HepG2 (cell line): ENCODE data around the gene ACACA. TPM values are rescaled to one million over a fixed set of nuclear protein-coding genes. Genes with fewer than 3 reads are reported as not detected.

Experiments
- ATAC-seq: fragments of 200-7000 bp; cut with Tn5 transposase; 3 replicates; pipeline ENCODE4 v1.9.1; 2020; ENCODE audit warnings: mild to moderate bottlenecking, moderate library complexity
- BruUV-seq: library from RNA; stranded (reverse); fragments of 400-500 nt; replicated peaks from 2 replicates; lab custom pipeline; 2021; lab: Mats Ljungman, UMichigan
- CTCF ChIA-PET: fragments of 300-600 bp; formaldehyde crosslinking; extraction: SDS; loops from one replicate; lab custom pipeline; 2021; ENCODE audit warnings: low total read pairs, inconsistent platforms, low intra/inter-chr PET ratio; lab: Yijun Ruan, JAX
- POLR2A ChIA-PET: fragments of 350-600 bp; sonication (Branson Sonifier 250); formaldehyde crosslinking; loops from one replicate; lab custom pipeline; 2020; ENCODE audit warnings: antibody characterized with exemption, inconsistent platforms; lab: Yijun Ruan, JAX
- DNase-seq: peaks from one replicate; pipeline ENCODE4 v3.0.0-alpha.2; 2015; ENCODE audit warnings: low spot score
- FAIRE-seq: peaks from 3 replicates; lab custom pipeline; 2011; peaks lifted over from hg19 to GRCh38; lab: Jason Lieb, UNC
- H2AFZ ChIP-seq: one replicate; pipeline ENCODE4 v1.6.1; 2011; ENCODE audit warnings: low read length, inconsistent platforms
- H3K27ac ChIP-seq: fragments of 300-600 bp; 3 replicates; pipeline ENCODE4 v1.8.0; 2011; ENCODE audit warnings: mixed run types, mild to moderate bottlenecking, mixed read lengths, low read length, inconsistent platforms; ENCODE audit not compliant: insufficient read depth; ENCODE audit errors: extremely low read length
- H3K27me3 ChIP-seq, 2 experiments: fragments of 200-600 bp in 1 of 2; 2 replicates in 1 of 2; 3 replicates in 1 of 2; pipeline versions ENCODE4 v1.6.0 to v1.8.0; 2011; ENCODE audit warnings: low read length in 2 of 2, mild to moderate bottlenecking in 2 of 2, moderate library complexity in 2 of 2, inconsistent platforms in 1 of 2; ENCODE audit not compliant: insufficient read depth in 2 of 2, control insufficient read depth in 1 of 2
- H3K36me3 ChIP-seq, 2 experiments: fragments of 200-600 bp in 1 of 2; replicated peaks in 1 of 2; 2 replicates in 1 of 2; 3 replicates in 1 of 2; pipeline versions ENCODE4 v1.5.1 to v1.8.0; 2011; ENCODE audit warnings: low read length in 2 of 2, inconsistent platforms in 1 of 2; ENCODE audit not compliant: insufficient read depth in 2 of 2, control insufficient read depth in 1 of 2
- H3K4me1 ChIP-seq: 2 replicates; pipeline ENCODE4 v1.5.1; 2012; ENCODE audit warnings: low read length, inconsistent platforms; ENCODE audit not compliant: insufficient read depth
- H3K4me2 ChIP-seq: 2 replicates; pipeline ENCODE4 v1.6.0; 2011; ENCODE audit warnings: low read depth, low read length, inconsistent platforms
- H3K4me3 ChIP-seq, 3 experiments: fragments of 200-600 bp in 1 of 3; sonication (generic), shearing (Covaris generic) in 1 of 3; replicated peaks in 1 of 3; 2 replicates each; pipeline ENCODE4 v1.5.1; 2011 to 2016; ENCODE audit warnings: low read length in 3 of 3, inconsistent platforms in 2 of 3, low read depth in 2 of 3, mild to moderate bottlenecking in 2 of 3, control low read depth in 1 of 3, mixed read lengths in 1 of 3; ENCODE audit not compliant: insufficient read depth in 1 of 3
- H3K79me2 ChIP-seq: one replicate; pipeline ENCODE4 v1.6.1; 2011; ENCODE audit warnings: low read length, inconsistent platforms; ENCODE audit not compliant: insufficient read depth
- H3K9ac ChIP-seq: 2 replicates; pipeline ENCODE4 v1.6.0; 2011; ENCODE audit warnings: mild to moderate bottlenecking, low read depth, low read length, inconsistent platforms; ENCODE audit not compliant: insufficient read depth
- H3K9me3 ChIP-seq: 2 replicates; pipeline ENCODE4 v1.5.1; 2012; ENCODE audit warnings: mild to moderate bottlenecking, low read length
- H4K20me1 ChIP-seq: 2 replicates; pipeline ENCODE4 v1.6.0; 2011; ENCODE audit warnings: inconsistent platforms, mild to moderate bottlenecking, low read length, moderate library complexity; ENCODE audit not compliant: insufficient read depth
- BHLHE40 ChIP-seq: IDR thresholded peaks from 2 replicates; pipeline ENCODE4 v1.6.1; 2011; ENCODE audit warnings: low read length, improper control_type of control experiment
- BRD4 ChIP-seq: sonication (generic); formaldehyde crosslinking; IDR thresholded peaks from 2 replicates; pipeline ENCODE4 v1.4.0; 2020; ENCODE audit warnings: missing genetic modification reagents
- CEBPB ChIP-seq: IDR thresholded peaks from 2 replicates; pipeline ENCODE4 v1.6.1; 2011; ENCODE audit warnings: low read depth, low read length, improper control_type of control experiment, borderline replicate concordance
- CEBPG ChIP-seq: IDR thresholded peaks from 2 replicates; pipeline ENCODE4 v1.6.1; 2016
- EP300 ChIP-seq, 3 experiments: sonication (generic) in 1 of 3; formaldehyde crosslinking in 1 of 3; IDR thresholded peaks; 2 replicates each; pipeline versions ENCODE4 v1.5.1 to v1.6.1; 2011 to 2020; ENCODE audit warnings: low read depth in 2 of 3, low read length in 2 of 3, borderline replicate concordance in 1 of 3, improper control_type of control experiment in 1 of 3, mild to moderate bottlenecking in 1 of 3, missing genetic modification reagents in 1 of 3, moderate library complexity in 1 of 3
- MLLT10 ChIP-seq: sonication (generic); formaldehyde crosslinking; IDR thresholded peaks from 2 replicates; pipeline ENCODE4 v1.4.0; 2020; ENCODE audit warnings: missing genetic modification reagents
- SMARCE1 ChIP-seq: fragments of 450-650 bp; IDR thresholded peaks from 2 replicates; pipeline ENCODE4 v1.6.1; 2017; ENCODE audit warnings: borderline replicate concordance
- ZBTB38 ChIP-seq: sonication (generic); formaldehyde crosslinking; IDR thresholded peaks from 2 replicates; pipeline ENCODE4 v1.5.1; 2020; ENCODE audit warnings: mild to moderate bottlenecking, missing genetic modification reagents
- WGBS: methylation state at CpG from one replicate; pipeline ENCODE4 v1.1.6; 2017; ENCODE audit warnings: low lambda C conversion rate; 5-methylcytosine and 5-hydroxymethylcytosine counted together
- in situ Hi-C: cut with HindIII; loops from 2 replicates; pipeline ENCODE4 v1.10.0; 2017; ENCODE audit warnings: low pct_unique_long_range_greater_than_20kb; ENCODE audit not compliant: extremely low pct_ligation_motif_present
- intact Hi-C: fragments of 100-400 bp; cut with micrococcal nuclease; formaldehyde crosslinking; loops from one replicate; pipeline ENCODE4 v1.10.0; 2022; ENCODE audit not compliant: unreplicated experiment
- polyA plus RNA-seq, 8 experiments: library from polyadenylated mRNA; depleted of rRNA in 3 of 8; stranded (reverse) in 7 of 8; unstranded in 1 of 8; fragments of >200 nt; fragmentation: Illumina TruSeq in 4 of 8; extraction: Trizol in 4 of 8; gene quantifications; 2 replicates each; pipeline versions ENCODE4 v1.2.1 to v1.2.3, GENCODE V29; 2011 to 2016; ENCODE audit warnings: low read depth in 4 of 8, missing spikeins in 1 of 8, mixed read lengths in 1 of 8; ENCODE audit not compliant: insufficient read depth in 1 of 8
- total RNA-seq, 5 experiments: library from RNA; depleted of rRNA; stranded (reverse); fragments of >200 nt; fragmentation: Illumina TruSeq; extraction: Trizol; gene quantifications; 2 replicates each; pipeline ENCODE4 v1.2.3, GENCODE V29; 2016; ENCODE audit warnings: low read depth in 1 of 5
- TF ChIP-seq, protein P1 (sequence below), 2 experiments: fragments of 450-650 bp in 1 of 2; sonication (generic) in 1 of 2; formaldehyde crosslinking; IDR thresholded peaks; 2 replicates each; pipeline versions ENCODE4 v1.5.0 to v1.8.0; 2020 to 2022; ENCODE audit warnings: mild to moderate bottlenecking in 1 of 2, missing genetic modification reagents in 1 of 2

ACACA gene
- total and polyA plus RNA-seq, 2 of the 13 experiments (the other 11 are each of a cell fraction or from before 2014, with no cell fraction given), result 39.2 to 47.2 TPM

DNA sequence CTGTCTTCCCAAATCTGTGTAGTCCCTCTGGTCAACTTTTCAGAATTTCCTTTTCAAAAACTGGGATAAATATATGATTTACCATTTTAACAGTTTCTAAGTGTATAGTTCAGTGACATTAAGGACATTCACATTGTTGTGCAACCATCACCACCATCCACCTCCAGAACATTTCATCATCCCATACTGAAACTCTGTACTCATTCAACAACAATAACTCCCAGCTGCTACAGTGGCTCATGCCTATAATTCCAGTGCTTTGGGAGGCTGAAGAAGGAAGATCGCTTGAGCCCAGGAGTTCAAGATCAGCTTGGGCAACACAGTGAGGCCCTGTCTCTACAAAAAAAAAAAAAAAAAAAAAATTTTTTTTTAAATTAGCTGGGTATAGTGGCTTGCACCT is 326.9 kb downstream of the ACACA start:
- no peak for DNase-seq
- H3K9ac ChIP-seq, result no peak overlapping the region
- no peaks in the 10 kb centered on the region; a peak in 2 of 5 replicates for H3K36me3 ChIP-seq
- H3K27me3 ChIP-seq, result no peaks in the 10 kb centered on the region
- BruUV-seq, result no TSS peak
- no peak overlapping the region for H3K4me2 ChIP-seq
- H3K27ac ChIP-seq, result no peak overlapping the region
- WGBS, result 8% methylated on average over 1 of the region's 1 CpG
- H3K79me2 ChIP-seq, result no peaks in the 10 kb centered on the region
- ChIA-PET POLR2A (interaction anchor here (1.0 kb wide), 1 partner anchor 62 kb away, joined by 4 read pairs; no protein-coding TSS in a partner anchor), CTCF (no interaction called here)
- TF ChIP-seq BHLHE40, result no peak
- TF ChIP-seq MLLT10 (CRISPR knock-in tag), result no peak
- no peak for TF ChIP-seq EP300 (IDR thresholded peaks at IDR 0.05; ENCODE audit: low read depth in 2 of 2, low read length in 2 of 2)
- no peak for TF ChIP-seq EP300 (CRISPR knock-in tag; IDR thresholded peaks at IDR 0.05; ENCODE audit: borderline replicate concordance)
- peak; percentile 86 for TF ChIP-seq CEBPB
- TF ChIP-seq, protein P1, sequence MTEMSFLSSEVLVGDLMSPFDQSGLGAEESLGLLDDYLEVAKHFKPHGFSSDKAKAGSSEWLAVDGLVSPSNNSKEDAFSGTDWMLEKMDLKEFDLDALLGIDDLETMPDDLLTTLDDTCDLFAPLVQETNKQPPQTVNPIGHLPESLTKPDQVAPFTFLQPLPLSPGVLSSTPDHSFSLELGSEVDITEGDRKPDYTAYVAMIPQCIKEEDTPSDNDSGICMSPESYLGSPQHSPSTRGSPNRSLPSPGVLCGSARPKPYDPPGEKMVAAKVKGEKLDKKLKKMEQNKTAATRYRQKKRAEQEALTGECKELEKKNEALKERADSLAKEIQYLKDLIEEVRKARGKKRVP (CRISPR knock-in tag; IDR thresholded peaks at IDR 0.05), result peak in 1 of 2 experiments; percentile 59; a peak in 1 of 4 replicates
- TF ChIP-seq BRD4 (CRISPR knock-in tag), result no peak
- TF ChIP-seq SMARCE1, result no peak
- no peak for TF ChIP-seq ZBTB38
- TF ChIP-seq CEBPG (CRISPR knock-in tag), result peak; percentile 74
- in situ Hi-C loops, result no loop called here
- no peak overlapping the region for H2AFZ ChIP-seq
- H4K20me1 ChIP-seq, result no peaks in the 10 kb centered on the region
- no peak for ATAC-seq
- no peaks in the 10 kb centered on the region for H3K9me3 ChIP-seq
- no peak overlapping the region for H3K4me3 ChIP-seq
- FAIRE-seq, result no peak
- intact Hi-C loops, result no loop called here
- H3K4me1 ChIP-seq, result peaks cover 8% of the 10 kb centered on the region
